Thyroid gland (tissue), 4 donors: Measurements from ENCODE around the gene GABRD. TPM values are rescaled to one million over a fixed set of nuclear protein-coding genes. Genes with fewer than 3 reads are reported as not detected.

Source experiments
- DNase-seq, 2 donors: peaks; one replicate each; pipeline ENCODE4 v3.0.0-alpha.2; 2019
- H3K27ac ChIP-seq, 3 donors: fragments of 200-600 bp; sonication (generic); 1 replicate in 2 of 3; 2 replicates in 1 of 3; pipeline ENCODE4 v1.5.1; 2016 to 2019; ENCODE audit warnings: mild to moderate bottlenecking in 1 of 3, moderate library complexity in 1 of 3
- H3K27me3 ChIP-seq: fragments of 200-600 bp; sonication (generic); one replicate; pipeline ENCODE4 v1.5.1; 2019
- H3K36me3 ChIP-seq, 2 donors: fragments of 200-600 bp; sonication (generic); one replicate each; pipeline ENCODE4 v1.5.1; 2016 to 2019
- H3K4me1 ChIP-seq, 2 donors: fragments of 200-600 bp; sonication (generic); one replicate each; pipeline ENCODE4 v1.5.1; 2017 to 2019
- H3K4me3 ChIP-seq, 3 donors: fragments of 200-600 bp; sonication (generic); replicated peaks in 1 of 3; 1 replicate in 2 of 3; 2 replicates in 1 of 3; pipeline ENCODE4 v1.5.1; 2016; ENCODE audit warnings: mild to moderate bottlenecking in 1 of 3
- H3K9me3 ChIP-seq: fragments of 200-600 bp; sonication (generic); one replicate; pipeline ENCODE4 v1.5.1; 2017
- CTCF ChIP-seq, 6 experiments: fragments of 200-600 bp in 3 of 6; fragments of 450-650 bp in 3 of 6; sonication (generic) in 3 of 6; IDR thresholded peaks; one replicate each; pipeline ENCODE4 v1.5.1; 2016 to 2019; ENCODE audit warnings: antibody characterized with exemption in 6 of 6, mild to moderate bottlenecking in 2 of 6, inconsistent platforms in 1 of 6, moderate library complexity in 1 of 6
- POLR2A ChIP-seq, 2 donors: fragments of 450-650 bp; IDR thresholded peaks; one replicate each; pipeline ENCODE4 v1.6.1; 2017; ENCODE audit warnings: antibody characterized with exemption in 2 of 2, mild to moderate bottlenecking in 2 of 2, moderate library complexity in 1 of 2
- WGBS, 2 donors: methylation state at CpG; one replicate each; pipeline ENCODE4 v1.1.5; 2017; 5-methylcytosine and 5-hydroxymethylcytosine counted together
- intact Hi-C: fragments of 100-400 bp; cut with DNase I; formaldehyde crosslinking; loops from one replicate; pipeline ENCODE4 v1.15.1; 2023
- total RNA-seq, 4 donors: library from RNA; depleted of rRNA; stranded (reverse); fragments of >200 nt; gene quantifications; one replicate each; pipeline ENCODE4 v1.2.3, GENCODE V29; 2016

GABRD gene
- total RNA-seq, 4 donors from 2014 or later: 0.49 to 0.78 TPM; not detected in 2

- 91 to 97% methylated on average over 7 to 9 of the region's 12 CpGs for WGBS, 2 donors
- intact Hi-C loops: loop anchor here (10.0 kb wide), 1 partner anchor 121 kb away; no protein-coding TSS in a partner anchor
- DNase-seq: no peak
- no peak for TF ChIP-seq CTCF (IDR thresholded peaks at IDR 0.05)
- no peak for TF ChIP-seq POLR2A (IDR thresholded peaks at IDR 0.05)
- Histone ChIP-seq H3K36me3 (no peaks in the 10 kb centered on the region), H3K9me3 (no peaks in the 10 kb centered on the region), H3K27me3 (no peaks in the 10 kb centered on the region), H3K27ac (no peak overlapping the region), H3K4me3 (no peak overlapping the region), H3K4me1 (peaks cover 14 to 22% of the 10 kb centered on the region in 2 donors)
These were observed 34.7 kb downstream of the GABRD start for GRCh38 chr1:2053784-2054376.

GRCh38 chr1:2054560-2054959 is 35.4 kb downstream of the GABRD start:
- intact Hi-C loops: loop anchor here (10.0 kb wide), 1 partner anchor 120 kb away; no protein-coding TSS in a partner anchor
- Histone ChIP-seq H3K36me3 (peaks cover 1 to 2% of the 10 kb centered on the region in 2 donors), H3K9me3 (no peaks in the 10 kb centered on the region), H3K27me3 (no peaks in the 10 kb centered on the region), H3K4me1 (peaks cover 8 to 16% of the 10 kb centered on the region in 2 donors), H3K4me3 (no peak overlapping the region), H3K27ac (no peak overlapping the region)
- no peak for TF ChIP-seq POLR2A (IDR thresholded peaks at IDR 0.05)
- no peak for TF ChIP-seq CTCF (IDR thresholded peaks at IDR 0.05)
- DNase-seq: no peak
- WGBS, 2 donors: 71 to 83% methylated on average over 22 of the region's 22 CpGs

GRCh38 chr1:2055911-2056575 is 36.9 kb downstream of the GABRD start:
- DNase-seq: no peak
- Histone ChIP-seq H3K27ac (no peak overlapping the region), H3K4me3 (no peak overlapping the region), H3K36me3 (peaks cover 6 to 7% of the 10 kb centered on the region in 2 donors), H3K9me3 (no peaks in the 10 kb centered on the region), H3K27me3 (no peaks in the 10 kb centered on the region), H3K4me1 (peaks cover 12 to 14% of the 10 kb centered on the region in 2 donors)
- intact Hi-C loops: loop anchor here (10.0 kb wide), 1 partner anchor 119 kb away; no protein-coding TSS in a partner anchor
- WGBS, 2 donors: 93% methylated on average over 9 to 18 of the region's 29 CpGs
- no peak for TF ChIP-seq CTCF (IDR thresholded peaks at IDR 0.05)
- TF ChIP-seq POLR2A (IDR thresholded peaks at IDR 0.05): no peak

- no peaks in the 10 kb centered on the region for H3K9me3 ChIP-seq
- no peak overlapping the region for H3K4me3 ChIP-seq
- peak; percentile 80 to 81 for DNase-seq
- no peak for TF ChIP-seq CTCF (IDR thresholded peaks at IDR 0.05)
- no peak for TF ChIP-seq POLR2A (IDR thresholded peaks at IDR 0.05)
- peaks cover 7 to 12% of the 10 kb centered on the region in 2 donors for H3K4me1 ChIP-seq
- intact Hi-C loops: loop anchor here (10.0 kb wide), 1 partner anchor 118 kb away; no protein-coding TSS in a partner anchor
- H3K27ac ChIP-seq: peak overlapping the region in 1 of 3 donors; percentile 51
- WGBS, 2 donors: 76 to 77% methylated on average over 25 of the region's 25 CpGs
- H3K27me3 ChIP-seq: no peaks in the 10 kb centered on the region
- H3K36me3 ChIP-seq: peaks cover 6 to 7% of the 10 kb centered on the region in 2 donors
These were observed 37.9 kb downstream of the GABRD start for GRCh38 chr1:2056955-2057590.
